IMR-90 (cell line): ENCODE data around the gene ABCA2. TPM values are rescaled to one million over a fixed set of nuclear protein-coding genes. Genes with fewer than 3 reads are reported as not detected.

Source experiments
- ATAC-seq: fragments of 200-7000 bp; cut with Tn5 transposase; 2 replicates; pipeline ENCODE4 v1.9.1; 2020; ENCODE audit warnings: low read depth, mild to moderate bottlenecking, moderate library complexity
- BruUV-seq: library from RNA; stranded (reverse); fragments of 400-500 nt; replicated peaks from 2 replicates; lab custom pipeline; 2021; lab: Mats Ljungman, UMichigan
- CTCF ChIA-PET: fragments of 300-600 bp; formaldehyde crosslinking; extraction: SDS; loops from one replicate; lab custom pipeline; 2021; ENCODE audit warnings: antibody characterized with exemption; lab: Yijun Ruan, JAX
- POLR2A ChIA-PET: fragments of 300-600 bp; sonication (Branson Sonifier 250); formaldehyde crosslinking; loops from one replicate; lab custom pipeline; 2022; ENCODE audit warnings: antibody characterized with exemption; ENCODE audit not compliant: unreplicated experiment; lab: Charles Lee
- DNase-seq: peaks from one replicate; pipeline ENCODE4 v3.0.0; 2013
- H2AFZ ChIP-seq: replicated peaks from 2 replicates; pipeline ENCODE3; 2013; ENCODE audit warnings: low read length, mild to moderate bottlenecking; ENCODE audit not compliant: poor library complexity
- H2AK5ac ChIP-seq: 2 replicates; pipeline ENCODE4 v1.6.1; 2013; ENCODE audit warnings: low read depth, low read length, inconsistent platforms
- H2AK9ac ChIP-seq: replicated peaks from 2 replicates; pipeline ENCODE3; 2013; ENCODE audit warnings: mild to moderate bottlenecking, low read depth, low read length, moderate library complexity; ENCODE audit not compliant: poor library complexity
- H2BK120ac ChIP-seq: 2 replicates; pipeline ENCODE4 v1.6.1; 2013; ENCODE audit warnings: low read depth, low read length, inconsistent platforms
- H2BK15ac ChIP-seq: 3 replicates; pipeline ENCODE4 v1.6.1; 2013; ENCODE audit warnings: low read depth, low read length, inconsistent platforms
- H2BK20ac ChIP-seq: 2 replicates; pipeline ENCODE4 v1.6.1; 2013; ENCODE audit warnings: low read depth, mild to moderate bottlenecking, inconsistent platforms, low read length, moderate library complexity
- H2BK5ac ChIP-seq: 2 replicates; pipeline ENCODE4 v1.6.1; 2013; ENCODE audit warnings: mild to moderate bottlenecking, low read depth, low read length, inconsistent platforms; ENCODE audit not compliant: poor library complexity, severe bottlenecking
- H3K14ac ChIP-seq: replicated peaks from 2 replicates; pipeline ENCODE4 v1.6.1; 2013; ENCODE audit warnings: low read depth, low read length, inconsistent platforms
- H3K18ac ChIP-seq: 2 replicates; pipeline ENCODE4 v1.6.1; 2013; ENCODE audit warnings: low read depth, low read length, control low read depth
- H3K23ac ChIP-seq: 2 replicates; pipeline ENCODE4 v1.6.1; 2013; ENCODE audit warnings: low read depth, low read length, inconsistent platforms
- H3K27ac ChIP-seq: 2 replicates; pipeline ENCODE4 v1.5.1; 2013; ENCODE audit warnings: mild to moderate bottlenecking, control low read depth, low read length; ENCODE audit not compliant: insufficient read depth
- H3K27me3 ChIP-seq: 2 replicates; pipeline ENCODE4 v1.6.1; 2013; ENCODE audit warnings: low read length; ENCODE audit not compliant: control insufficient read depth, insufficient read depth
- H3K36me3 ChIP-seq: 2 replicates; pipeline ENCODE4 v1.6.1; 2013; ENCODE audit warnings: low read length, mixed read lengths; ENCODE audit not compliant: control insufficient read depth, insufficient read depth
- H3K4ac ChIP-seq: 2 replicates; pipeline ENCODE4 v1.6.1; 2013; ENCODE audit warnings: low read depth, low read length, inconsistent platforms
- H3K4me1 ChIP-seq: 2 replicates; pipeline ENCODE4 v1.6.1; 2013; ENCODE audit warnings: low read length, mixed read lengths; ENCODE audit not compliant: control insufficient read depth, insufficient read depth
- H3K4me2 ChIP-seq: 2 replicates; pipeline ENCODE4 v1.6.1; 2013; ENCODE audit warnings: low read depth, mild to moderate bottlenecking, control low read depth, low read length, moderate library complexity
- H3K4me3 ChIP-seq: 2 replicates; pipeline ENCODE4 v1.5.1; 2013; ENCODE audit warnings: low read depth, mild to moderate bottlenecking, control low read depth, low read length, moderate library complexity; ENCODE audit not compliant: insufficient read depth
- H3K56ac ChIP-seq: 2 replicates; pipeline ENCODE4 v1.6.1; 2013; ENCODE audit warnings: low read length, inconsistent platforms; ENCODE audit not compliant: insufficient read depth; ENCODE audit errors: extremely low read depth
- H3K79me1 ChIP-seq, 2 experiments: 2 replicates each; pipeline ENCODE4 v1.6.1; 2013; ENCODE audit warnings: low read length in 2 of 2, inconsistent platforms in 1 of 2, low read depth in 1 of 2
- H3K9ac ChIP-seq: 2 replicates; pipeline ENCODE4 v1.6.1; 2013; ENCODE audit warnings: low read depth, low read length, control low read depth
- H3K9me1 ChIP-seq: 2 replicates; pipeline ENCODE4 v1.6.1; 2013; ENCODE audit warnings: low read length, inconsistent platforms; ENCODE audit not compliant: insufficient read depth
- H3K9me3 ChIP-seq: 2 replicates; pipeline ENCODE4 v1.6.1; 2013; ENCODE audit warnings: low read length; ENCODE audit not compliant: control insufficient read depth, insufficient read depth
- H4K20me1 ChIP-seq: 2 replicates; pipeline ENCODE4 v1.6.1; 2013; ENCODE audit warnings: low read length, inconsistent platforms; ENCODE audit not compliant: insufficient read depth
- H4K5ac ChIP-seq: 2 replicates; pipeline ENCODE4 v1.6.1; 2013; ENCODE audit warnings: mild to moderate bottlenecking, low read depth, low read length, control low read depth
- H4K8ac ChIP-seq, 2 experiments: 2 replicates each; pipeline ENCODE4 v1.6.1; 2013; ENCODE audit warnings: low read depth in 2 of 2, low read length in 2 of 2, control low read depth in 1 of 2, inconsistent platforms in 1 of 2
- H4K91ac ChIP-seq: 2 replicates; pipeline ENCODE4 v1.6.1; 2013; ENCODE audit warnings: low read depth, low read length, inconsistent platforms; ENCODE audit not compliant: insufficient read depth
- CEBPB ChIP-seq: IDR thresholded peaks from 2 replicates; pipeline ENCODE4 v1.6.1; 2012; ENCODE audit warnings: low read depth, low read length, improper control_type of control experiment
- WGBS, 2 experiments: methylation state at CpG; one replicate each; pipeline versions ENCODE4 v1.1.5 to v1.1.7; 2013; ENCODE audit warnings: missing lambda C conversion rate in 2 of 2; ENCODE audit not compliant: insufficient read length in 1 of 2; ENCODE audit errors: extremely low coverage in 2 of 2; 5-methylcytosine and 5-hydroxymethylcytosine counted together
- dilution Hi-C: fragments of 300-500 bp; cut with HindIII; formaldehyde crosslinking; loops from one replicate; pipeline ENCODE4 v1.14.3; 2018; ENCODE audit warnings: low sequenced_read_pairs; ENCODE audit not compliant: unreplicated experiment
- in situ Hi-C: fragments of 300-500 bp; cut with MboI; formaldehyde crosslinking; loops from 3 replicates; pipeline ENCODE4 v1.14.3; 2019; ENCODE audit warnings: low sequenced_read_pairs, inconsistent platforms, mixed read lengths
- intact Hi-C: fragments of 100-400 bp; cut with micrococcal nuclease; formaldehyde crosslinking; loops from 2 replicates; pipeline ENCODE4 v1.10.0; 2022
- polyA plus RNA-seq, 3 experiments: library from polyadenylated mRNA; depleted of rRNA; stranded (reverse); fragments of >200 nt; gene quantifications; 2 replicates each; pipeline ENCODE4 v1.2.3, GENCODE V29; 2012; ENCODE audit warnings: low replicate concordance in 1 of 3
- total RNA-seq: library from RNA; depleted of rRNA; stranded (reverse); fragments of >200 nt; gene quantifications from 2 replicates; pipeline ENCODE4 v1.2.3, GENCODE V29; 2012
- TF ChIP-seq, protein P1 (sequence below): fragments of 150-350 bp; IDR thresholded peaks from 2 replicates; pipeline ENCODE4 v1.6.1; 2017; ENCODE audit warnings: mild to moderate bottlenecking, antibody characterized with exemption, low read length, low read depth

The ABCA2 gene
- total and polyA plus RNA-seq, 2 of the 4 experiments (the other 2 are of a cell fraction): 3.8 to 46.0 TPM

DNA sequence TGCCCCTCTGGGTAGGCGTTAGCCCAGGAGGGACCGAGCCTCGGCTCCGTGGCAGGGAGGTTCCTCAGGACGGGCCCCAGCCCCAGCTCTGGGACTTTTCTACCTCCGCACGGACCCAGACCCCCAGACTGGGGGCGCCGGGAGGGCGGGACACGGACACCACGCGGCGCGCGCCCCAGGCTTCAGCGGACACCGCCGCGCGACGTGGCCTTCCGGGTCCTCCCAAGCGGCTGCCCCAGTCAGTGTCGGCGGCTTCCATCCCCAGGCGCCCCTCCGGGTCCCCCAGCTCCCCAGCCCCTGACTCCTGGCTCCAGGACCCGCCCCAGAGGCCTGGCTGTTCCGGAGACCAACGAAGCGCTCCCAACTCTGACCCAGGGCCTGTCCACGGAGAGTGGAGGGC lies 42.2 kb downstream of the ABCA2 start:
- intact Hi-C loops: no loop called here
- H2AFZ ChIP-seq: no peak overlapping the region
- in situ Hi-C loops: no loop called here
- no peak overlapping the region for H2BK20ac ChIP-seq
- H3K27ac ChIP-seq: no peak overlapping the region
- POLR2A ChIA-PET: no interaction called here
- H3K18ac ChIP-seq: no peak overlapping the region
- H3K27me3 ChIP-seq: peaks cover 52% of the 10 kb centered on the region
- H3K9me1 ChIP-seq: no peaks in the 10 kb centered on the region
- ATAC-seq: no peak
- DNase-seq: no peak
- no peak overlapping the region for H2AK5ac ChIP-seq
- no peak overlapping the region for H3K23ac ChIP-seq
- no peak overlapping the region for H2BK15ac ChIP-seq
- H2BK120ac ChIP-seq: no peak overlapping the region
- TF ChIP-seq CEBPB: no peak
- TF ChIP-seq, protein P1, sequence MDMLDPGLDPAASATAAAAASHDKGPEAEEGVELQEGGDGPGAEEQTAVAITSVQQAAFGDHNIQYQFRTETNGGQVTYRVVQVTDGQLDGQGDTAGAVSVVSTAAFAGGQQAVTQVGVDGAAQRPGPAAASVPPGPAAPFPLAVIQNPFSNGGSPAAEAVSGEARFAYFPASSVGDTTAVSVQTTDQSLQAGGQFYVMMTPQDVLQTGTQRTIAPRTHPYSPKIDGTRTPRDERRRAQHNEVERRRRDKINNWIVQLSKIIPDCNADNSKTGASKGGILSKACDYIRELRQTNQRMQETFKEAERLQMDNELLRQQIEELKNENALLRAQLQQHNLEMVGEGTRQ: no peak
- dilution Hi-C loops: no loop called here
- no peak overlapping the region for H3K56ac ChIP-seq
- no peaks in the 10 kb centered on the region for H3K36me3 ChIP-seq
- H2BK5ac ChIP-seq: no peak overlapping the region
- no peak overlapping the region for H4K5ac ChIP-seq
- no peak overlapping the region for H3K9ac ChIP-seq
- no peaks in the 10 kb centered on the region for H3K4me1 ChIP-seq
- H3K4me3 ChIP-seq: no peak overlapping the region
- no peak overlapping the region for H2AK9ac ChIP-seq
- CTCF ChIA-PET: interaction anchor here (1.0 kb wide), 1 partner anchor 43 kb away, joined by 5 read pairs; no protein-coding TSS in a partner anchor
- no peak overlapping the region for H3K4me2 ChIP-seq
- H3K14ac ChIP-seq: no peak overlapping the region
- no TSS peak for BruUV-seq
- 7% methylated on average over 11 of the region's 33 CpGs; no CpG with 5 or more reads in 1 of the 2 experiments for WGBS, 2 experiments
- H4K8ac ChIP-seq: no peak overlapping the region
- H4K91ac ChIP-seq: no peak overlapping the region
- no peak overlapping the region for H3K4ac ChIP-seq
- H4K20me1 ChIP-seq: no peaks in the 10 kb centered on the region
- peaks cover 6% of the 10 kb centered on the region for H3K9me3 ChIP-seq
- H3K79me1 ChIP-seq: no peaks in the 10 kb centered on the region
